Stimulated activated naive CD8-positive, alpha-beta T cell treated with anti-CD3 and anti-CD28 coated beads, Interleukin-15, Interleukin-2, amounts not matched to agents 100 U/mL and 50 U/mL, for 24 hours (primary cell): Measurements from ENCODE around the gene ZRANB3.
"Not testable (repeated sequence)": the region's sequence is repeated elsewhere in the genome, so short reads cannot be mapped to it uniquely, and the experiment has no call there.

ENCODE experiments used
- ATAC-seq: fragments of 150-1000 bp; cut with Tn5 transposase; one replicate; pipeline ENCODE4 v1.10.0; 2021
- DNase-seq: peaks from one replicate; pipeline ENCODE4 v3.0.0; 2021

Gene ZRANB3

GRCh38 chr2:135327146-135327545, 203.9 kb downstream of the ZRANB3 start:
- ATAC-seq (no peak), DNase-seq (no peak)

GRCh38 chr2:135320465-135321355, 210.3 kb downstream of the ZRANB3 start:
- DNase-seq = no peak
- ATAC-seq = no peak

GRCh38 chr2:135318808-135319207, 212.2 kb downstream of the ZRANB3 start:
- no peak for DNase-seq
- ATAC-seq = no peak

- ATAC-seq (no peak), DNase-seq (no peak)
Observed at GRCh38 chr2:135317375-135317774, 213.6 kb downstream of the ZRANB3 start.

GRCh38 chr2:135311962-135312361, 219.1 kb downstream of the ZRANB3 start:
- no peak for DNase-seq
- no peak for ATAC-seq

GRCh38 chr2:135311268-135311667, 219.8 kb downstream of the ZRANB3 start:
- DNase-seq = no peak
- ATAC-seq = no peak

- DNase-seq (no peak), ATAC-seq (no peak)
Observed at GRCh38 chr2:135304694-135305093, 226.3 kb downstream of the ZRANB3 start.

- ATAC-seq = no peak
- DNase-seq = no peak
Observed at GRCh38 chr2:135299658-135300244, 231.3 kb downstream of the ZRANB3 start.

GRCh38 chr2:135299165-135299564, 231.9 kb downstream of the ZRANB3 start:
- DNase-seq (no peak), ATAC-seq (no peak)

GRCh38 chr2:135287121-135287520, 243.9 kb downstream of the ZRANB3 start:
- DNase-seq, ATAC-seq: not testable (repeated sequence)

- DNase-seq (no peak), ATAC-seq (no peak)
Observed at GRCh38 chr2:135285391-135285790, 245.6 kb downstream of the ZRANB3 start.

GRCh38 chr2:135281379-135281778, 249.6 kb downstream of the ZRANB3 start:
- ATAC-seq = peak; percentile 32

GRCh38 chr2:135279209-135279608, 251.8 kb downstream of the ZRANB3 start:
- DNase-seq (no peak), ATAC-seq (no peak)

More at GRCh38 chr2:135281379-135281778, 249.6 kb downstream of the ZRANB3 start:
- no peak for DNase-seq

GRCh38 chr2:135276525-135276924, 254.5 kb downstream of the ZRANB3 start:
- no peak for DNase-seq

GRCh38 chr2:135271006-135271405, 260.0 kb downstream of the ZRANB3 start:
- DNase-seq (no peak), ATAC-seq (no peak)

More at GRCh38 chr2:135276525-135276924, 254.5 kb downstream of the ZRANB3 start:
- no peak for ATAC-seq

- DNase-seq (no peak), ATAC-seq (no peak)
Observed at GRCh38 chr2:135265960-135266490, 265.0 kb downstream of the ZRANB3 start.

GRCh38 chr2:135259123-135259522, 271.9 kb downstream of the ZRANB3 start:
- no peak for DNase-seq
- ATAC-seq = no peak

GRCh38 chr2:135258193-135258592, 272.8 kb downstream of the ZRANB3 start:
- no peak for DNase-seq
- no peak for ATAC-seq

- no peak for DNase-seq
- ATAC-seq = no peak
Observed at GRCh38 chr2:135257383-135258090, 273.5 kb downstream of the ZRANB3 start.

GRCh38 chr2:135256531-135257260, 274.3 kb downstream of the ZRANB3 start:
- no peak for ATAC-seq
- DNase-seq = no peak

- DNase-seq (no peak), ATAC-seq (no peak)
Observed at GRCh38 chr2:135255208-135255607, 275.8 kb downstream of the ZRANB3 start.
